Gastroesophageal sphincter (tissue), 3 donors: ENCODE data around the gene BCAS3.
"Not testable (repeated sequence)": the region's sequence is repeated elsewhere in the genome, so short reads cannot be mapped to it uniquely, and the experiment has no call there.

Source experiments
- POLR2A ChIP-seq, 2 donors: fragments of 450-650 bp; IDR thresholded peaks; one replicate each; pipeline ENCODE4 v1.6.1; 2017; ENCODE audit warnings: antibody characterized with exemption in 2 of 2, mild to moderate bottlenecking in 2 of 2, moderate library complexity in 1 of 2
- POLR2AphosphoS5 ChIP-seq: sonication (generic); formaldehyde crosslinking; IDR thresholded peaks from one replicate; pipeline ENCODE4 v1.6.1; 2017; ENCODE audit warnings: antibody characterized with exemption
- TF ChIP-seq, protein P1 (sequence below), 4 experiments: fragments of 200-600 bp in 2 of 4; fragments of 450-650 bp in 2 of 4; sonication (generic) in 1 of 4; IDR thresholded peaks; one replicate each; pipeline ENCODE4 v1.5.1; 2017 to 2019; ENCODE audit warnings: antibody characterized with exemption in 4 of 4, mild to moderate bottlenecking in 2 of 4, moderate library complexity in 2 of 4

- TF ChIP-seq POLR2A (IDR thresholded peaks at IDR 0.05); POLR2AphosphoS5: not testable (repeated sequence)
- TF ChIP-seq, protein P1, sequence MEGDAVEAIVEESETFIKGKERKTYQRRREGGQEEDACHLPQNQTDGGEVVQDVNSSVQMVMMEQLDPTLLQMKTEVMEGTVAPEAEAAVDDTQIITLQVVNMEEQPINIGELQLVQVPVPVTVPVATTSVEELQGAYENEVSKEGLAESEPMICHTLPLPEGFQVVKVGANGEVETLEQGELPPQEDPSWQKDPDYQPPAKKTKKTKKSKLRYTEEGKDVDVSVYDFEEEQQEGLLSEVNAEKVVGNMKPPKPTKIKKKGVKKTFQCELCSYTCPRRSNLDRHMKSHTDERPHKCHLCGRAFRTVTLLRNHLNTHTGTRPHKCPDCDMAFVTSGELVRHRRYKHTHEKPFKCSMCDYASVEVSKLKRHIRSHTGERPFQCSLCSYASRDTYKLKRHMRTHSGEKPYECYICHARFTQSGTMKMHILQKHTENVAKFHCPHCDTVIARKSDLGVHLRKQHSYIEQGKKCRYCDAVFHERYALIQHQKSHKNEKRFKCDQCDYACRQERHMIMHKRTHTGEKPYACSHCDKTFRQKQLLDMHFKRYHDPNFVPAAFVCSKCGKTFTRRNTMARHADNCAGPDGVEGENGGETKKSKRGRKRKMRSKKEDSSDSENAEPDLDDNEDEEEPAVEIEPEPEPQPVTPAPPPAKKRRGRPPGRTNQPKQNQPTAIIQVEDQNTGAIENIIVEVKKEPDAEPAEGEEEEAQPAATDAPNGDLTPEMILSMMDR (IDR thresholded peaks at IDR 0.05) = not testable (repeated sequence)
These were observed 94.0 kb downstream of the BCAS3 start for GRCh38 chr17:60771621-60772020.
